Endometrial microvascular endothelial cells (primary cell): ENCODE measurements around the gene BIRC5. TPM values are rescaled to one million over a fixed set of nuclear protein-coding genes. Genes with fewer than 3 reads are reported as not detected.
"Not testable (repeated sequence)": the region's sequence is repeated elsewhere in the genome, so short reads cannot be mapped to it uniquely, and the experiment has no call there.

Experiments used
- in situ Hi-C: cut with HindIII; loops from 2 replicates; pipeline ENCODE4 v1.10.0; 2017; ENCODE audit warnings: low sequenced_read_pairs, low pct_unique_long_range_greater_than_20kb; ENCODE audit errors: inconsistent ontology term
- total RNA-seq: library from RNA; depleted of rRNA; stranded (reverse); fragments of >200 nt; gene quantifications from one replicate; pipeline ENCODE4 v1.2.3, GENCODE V29; 2015; ENCODE audit errors: inconsistent ontology term

Gene BIRC5
- total RNA-seq, 1 donor from 2014 or later, result 92.2 TPM

- in situ Hi-C loops, result no loop called here
Observed at GRCh38 chr17:78251773-78252103, 37.7 kb downstream of the BIRC5 start.

DNA sequence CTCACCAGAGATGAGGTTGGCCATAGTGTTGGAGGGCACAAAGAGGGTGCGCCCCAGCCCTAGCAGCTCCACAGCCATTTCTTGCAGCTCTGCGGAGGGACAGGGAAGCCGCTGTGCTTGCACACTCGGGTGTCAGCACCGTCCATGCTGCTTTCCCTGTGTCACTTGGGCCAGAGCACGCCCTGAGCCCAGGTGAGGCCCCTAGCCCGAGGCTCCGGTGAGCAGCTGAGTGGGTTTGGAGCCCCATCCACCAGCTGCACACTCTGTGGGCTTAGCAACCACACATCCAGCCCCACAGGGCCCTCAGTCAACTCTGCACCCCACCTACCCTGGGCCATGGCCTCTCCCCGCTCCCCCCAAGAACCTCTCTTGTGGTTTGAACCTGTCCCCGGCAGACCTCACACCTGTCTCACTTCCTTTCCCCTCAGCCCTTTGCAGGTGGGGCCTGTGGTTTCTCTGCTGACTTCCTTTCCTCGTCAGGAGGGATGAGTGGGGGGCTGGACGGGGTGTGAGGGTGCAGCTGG is 38.1 kb downstream of the BIRC5 start:
- in situ Hi-C loops, result no loop called here

GRCh38 chr17:78252701-78253635 is 38.9 kb downstream of the BIRC5 start:
- in situ Hi-C loops, result no loop called here

DNA sequence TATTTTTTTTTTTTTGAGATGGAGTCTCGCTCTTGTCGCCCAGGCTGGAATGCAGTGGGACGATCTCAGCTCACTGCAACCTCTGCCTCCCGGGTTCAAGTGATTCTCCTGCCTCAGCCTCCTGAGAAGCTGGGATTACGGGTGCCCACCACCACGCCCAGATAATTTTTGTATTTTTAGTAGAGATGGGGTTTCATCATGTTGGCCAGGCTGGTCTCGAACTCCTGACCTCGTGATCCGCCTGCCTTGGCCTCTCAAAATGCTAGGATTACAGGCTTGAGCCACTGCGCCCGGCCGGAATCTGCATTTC is 39.5 kb downstream of the BIRC5 start:
- in situ Hi-C loops, result not testable (repeated sequence)

DNA sequence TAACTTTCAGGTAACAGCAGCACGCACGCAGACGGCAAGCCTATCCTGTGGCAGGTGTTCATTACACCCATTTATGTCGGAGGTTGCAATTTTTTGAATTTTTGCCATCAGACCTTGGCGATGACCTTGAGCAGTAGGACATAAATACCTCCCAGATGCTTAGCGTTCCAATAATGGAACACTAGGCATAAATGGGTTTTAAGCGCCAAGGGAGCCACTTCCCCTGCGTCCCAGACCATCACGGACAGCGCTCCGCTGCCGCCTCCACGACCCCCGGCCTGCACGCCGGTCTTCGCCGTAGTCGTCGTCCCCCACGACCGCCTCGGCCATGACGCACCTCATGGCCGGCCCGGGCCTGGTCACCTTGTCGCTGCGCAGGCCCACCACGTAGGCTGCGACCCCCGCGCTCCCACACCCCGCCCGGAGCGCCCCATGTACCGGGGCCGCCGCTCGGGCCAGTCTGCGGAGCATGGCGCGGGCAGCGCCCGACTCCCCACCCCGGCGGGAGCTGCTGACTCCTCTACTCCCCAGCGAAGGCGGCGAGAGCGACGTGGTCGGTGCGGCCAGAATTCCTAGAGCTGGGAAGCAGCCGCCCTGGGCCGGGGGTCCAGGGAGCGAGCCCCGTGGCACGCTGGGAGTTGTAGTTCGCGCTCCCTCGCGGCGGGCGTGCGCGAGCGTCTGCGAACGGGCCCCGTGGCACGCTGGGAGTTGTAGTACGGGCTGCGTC is 40.1 kb downstream of the BIRC5 start:
- in situ Hi-C loops, result no loop called here

GRCh38 chr17:78255029-78255656 is 41.1 kb downstream of the BIRC5 start:
- in situ Hi-C loops, result no loop called here

GRCh38 chr17:78255953-78256706 is 42.1 kb downstream of the BIRC5 start:
- in situ Hi-C loops, result no loop called here

DNA sequence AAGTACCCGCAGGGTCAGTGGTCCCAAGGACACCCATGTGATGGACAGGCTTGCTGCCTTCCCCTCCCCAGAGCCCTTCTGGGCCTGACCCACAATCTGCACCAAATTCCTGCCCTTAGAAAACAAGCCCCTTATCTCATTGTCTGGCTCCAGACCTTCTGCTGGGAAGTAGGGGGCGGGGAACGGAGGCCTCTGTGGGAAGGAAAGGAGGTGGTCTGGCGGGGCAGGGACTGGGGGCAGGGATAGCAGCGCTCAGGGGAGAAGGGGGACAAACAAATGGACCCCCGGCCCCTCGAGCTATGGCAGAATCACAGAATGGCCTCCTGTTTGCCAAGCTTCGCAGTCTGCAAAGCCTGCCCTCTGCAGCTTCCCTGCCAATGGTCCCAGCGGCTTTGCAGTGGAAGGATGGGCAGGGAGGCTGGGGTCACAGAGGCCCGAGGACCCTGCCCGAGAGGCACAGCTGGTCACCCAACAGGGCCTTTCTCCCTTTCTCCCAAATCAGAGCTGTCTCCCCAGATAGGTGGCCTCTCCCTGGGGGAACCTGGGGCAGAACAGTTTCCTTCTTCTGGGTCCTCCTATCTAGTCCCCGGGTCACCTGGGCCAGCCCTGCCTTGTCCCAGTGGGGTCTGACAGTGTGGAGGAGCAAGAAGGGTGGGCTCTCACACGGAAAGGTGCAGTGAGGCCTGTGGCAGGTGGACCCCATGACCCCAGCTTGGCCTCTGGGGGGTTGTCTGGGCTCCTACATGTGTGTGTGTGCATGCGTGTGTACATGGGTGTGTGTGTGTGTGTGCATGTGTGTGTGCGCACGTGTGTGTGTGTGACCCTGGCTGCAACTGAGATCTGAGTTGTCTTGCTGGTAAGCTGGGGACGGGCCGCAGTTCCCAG is 42.9 kb downstream of the BIRC5 start:
- in situ Hi-C loops, result no loop called here

DNA sequence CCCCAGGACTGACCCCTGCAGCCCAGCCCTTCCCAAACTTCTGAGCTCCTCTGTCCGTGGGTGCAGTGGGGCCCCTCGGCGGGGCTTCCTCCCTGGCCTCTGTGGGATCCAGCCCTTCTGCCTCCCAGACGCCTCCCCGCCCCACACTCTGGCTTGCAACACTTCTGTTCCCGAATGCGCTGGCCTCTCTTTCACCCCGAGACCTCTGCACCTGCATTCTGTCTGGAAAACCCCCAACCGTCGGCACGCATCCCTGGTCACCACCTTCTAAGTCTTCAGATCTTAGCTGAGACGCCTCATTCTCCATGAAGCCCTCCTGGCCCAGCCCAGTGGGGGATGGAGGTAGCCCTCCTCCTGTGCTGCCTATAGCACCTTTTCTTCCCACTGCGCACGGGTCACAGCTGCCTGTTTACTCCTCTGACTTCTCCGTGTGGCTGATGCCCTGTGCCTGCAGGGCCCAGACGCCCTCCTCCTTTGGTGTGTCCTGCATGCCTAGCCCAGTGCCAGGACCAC is 43.8 kb downstream of the BIRC5 start:
- in situ Hi-C loops, result no loop called here

GRCh38 chr17:78258323-78259191 is 44.5 kb downstream of the BIRC5 start:
- in situ Hi-C loops, result no loop called here

- in situ Hi-C loops, result no loop called here
Observed at GRCh38 chr17:78259192-78259554, 45.1 kb downstream of the BIRC5 start.

- in situ Hi-C loops, result no loop called here
Observed at GRCh38 chr17:78263063-78263735, 49.1 kb downstream of the BIRC5 start.

- in situ Hi-C loops, result no loop called here
Observed at GRCh38 chr17:78263736-78264340, 49.8 kb downstream of the BIRC5 start.

DNA sequence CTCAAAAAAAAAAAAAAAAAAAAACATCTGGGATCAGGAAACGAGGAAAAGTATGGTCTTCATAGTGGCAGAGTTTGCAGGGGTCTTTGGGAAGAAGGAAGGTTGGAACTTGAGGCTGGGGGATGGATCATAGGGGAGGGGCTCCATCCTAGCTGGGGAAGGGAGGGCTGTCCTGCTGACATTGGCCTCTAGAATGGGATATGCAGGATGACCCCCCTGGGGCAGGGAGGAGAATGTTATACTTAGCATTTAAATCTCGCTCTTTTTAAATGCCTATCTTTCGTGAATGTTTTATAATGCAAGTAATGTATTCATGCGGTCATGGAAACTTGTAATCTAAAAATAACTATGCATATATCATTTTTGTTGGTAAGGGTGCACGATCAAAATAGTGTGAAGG is 50.5 kb downstream of the BIRC5 start:
- in situ Hi-C loops, result no loop called here

- in situ Hi-C loops, result no loop called here
Observed at GRCh38 chr17:78265121-78265520, 51.1 kb downstream of the BIRC5 start.

DNA sequence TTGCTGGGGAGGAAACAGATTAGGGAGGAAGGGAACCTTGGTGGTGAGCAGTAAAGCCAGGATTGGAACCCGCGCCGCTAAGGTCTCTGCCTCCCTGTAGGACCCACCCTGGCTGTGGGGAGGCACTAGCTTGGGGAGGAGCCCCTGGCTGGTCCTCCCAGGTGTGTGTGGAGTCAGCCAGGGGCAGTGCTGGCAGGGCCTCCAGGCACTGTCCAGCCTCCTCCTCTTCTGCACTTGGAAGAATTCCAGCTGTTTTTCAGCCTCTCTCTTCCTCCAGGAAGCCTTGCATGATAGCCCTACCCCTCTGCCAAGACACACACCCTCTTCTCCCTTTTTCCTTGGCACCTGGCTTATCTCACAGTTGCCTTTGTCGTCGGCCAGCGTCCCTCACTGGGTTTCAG is 52.2 kb downstream of the BIRC5 start:
- in situ Hi-C loops, result no loop called here
